Right cardiac atrium (tissue), 5 donors: Measurements from ENCODE around the gene GPR3. TPM values are rescaled to one million over a fixed set of nuclear protein-coding genes. Genes with fewer than 3 reads are reported as not detected.

ENCODE experiments used
- polyA plus RNA-seq: library from polyadenylated mRNA; stranded (reverse); fragments of 200-250 nt; gene quantifications from one replicate; pipeline ENCODE4 v1.2.3, GENCODE V29; 2013
- total RNA-seq, 4 donors: library from RNA; stranded (reverse); fragmentation: NEBNext Ultra II Directional; extraction: Animal tissue kit (Norgen Biotek cat#: 25700); gene quantifications; one replicate each; pipeline ENCODE4 v1.2.1, GENCODE V29; 2021
- donor health status: healthy with polysubstance abuse.
- donor health status: DM: no; HTN: yes; CAD: no.
- donor health status: DM: no; HTN: no; CAD: no.
- donor health status: DM: no; HTN: yes; CAD: no; lungs with severe emphysema.
- donor health status: DM: yes; HTN: yes; CAD: no.

The GPR3 gene
- total and polyA plus RNA-seq, 5 donors = 0.46 to 3.3 (median 0.82) TPM

Other genes starting within 250 kb of the GPR3 start
- 10 to 100 TPM; 22.8 to 39.3 (median 35.4) TPM for gene SLC9A1, start 237.5 kb upstream of the GPR3 start, total RNA-seq
- gene SLC9A1, start 237.5 kb upstream of the GPR3 start, polyA plus RNA-seq = 21.5 TPM
- 10 to 100 TPM; 61.8 to 75.2 (median 72.4) TPM for gene WDTC1, start 158.0 kb upstream of the GPR3 start, total RNA-seq
- 53.0 TPM for gene WDTC1, start 158.0 kb upstream of the GPR3 start, polyA plus RNA-seq
- gene TMEM222, start 70.5 kb upstream of the GPR3 start, total RNA-seq = 10 to 100 TPM; 20.8 to 29.5 (median 27.1) TPM
- gene TMEM222, start 70.5 kb upstream of the GPR3 start, polyA plus RNA-seq = 26.9 TPM
- gene SYTL1, start 50.6 kb upstream of the GPR3 start, total RNA-seq = 1 to 10 TPM in 3 of 4 donors, under 1 TPM in 1; 0.39 to 2.9 (median 2.0) TPM
- 2.1 TPM for gene SYTL1, start 50.6 kb upstream of the GPR3 start, polyA plus RNA-seq
- 10 to 100 TPM; 40.7 to 52.7 (median 45.9) TPM for gene MAP3K6, start 25.7 kb upstream of the GPR3 start, total RNA-seq
- 47.5 TPM for gene MAP3K6, start 25.7 kb upstream of the GPR3 start, polyA plus RNA-seq
- gene FCN3, start 17.8 kb upstream of the GPR3 start, total RNA-seq = 10 to 100 TPM in 3 of 4 donors, 1 to 10 TPM in 1; 5.8 to 46.0 (median 11.9) TPM
- gene FCN3, start 17.8 kb upstream of the GPR3 start, polyA plus RNA-seq = 98.1 TPM
- not detected for gene CD164L2, start 9.3 kb upstream of the GPR3 start, total RNA-seq
- not detected for gene CD164L2, start 9.3 kb upstream of the GPR3 start, polyA plus RNA-seq
- 10 to 100 TPM; 64.4 to 77.9 (median 71.5) TPM for gene WASF2, start 97.5 kb downstream of the GPR3 start, total RNA-seq
- 22.1 TPM for gene WASF2, start 97.5 kb downstream of the GPR3 start, polyA plus RNA-seq
- 10 to 100 TPM; 40.4 to 53.5 (median 50.6) TPM for gene AHDC1, start 211.5 kb downstream of the GPR3 start, total RNA-seq
- 26.3 TPM for gene AHDC1, start 211.5 kb downstream of the GPR3 start, polyA plus RNA-seq
- 10 to 100 TPM in 1 of 4 donors, 1 to 10 TPM in 3; 3.2 to 12.6 (median 5.1) TPM for gene FGR, start 242.6 kb downstream of the GPR3 start, total RNA-seq
- gene FGR, start 242.6 kb downstream of the GPR3 start, polyA plus RNA-seq = 3.5 TPM